ENCODE measurements around the gene POMGNT1. TPM values are rescaled to one million over a fixed set of nuclear protein-coding genes. Genes with fewer than 3 reads are reported as not detected.

POMGNT1 gene
- total RNA-seq, 2 experiments from 2014 or later, result 21.1 to 29.0 TPM

DNA sequence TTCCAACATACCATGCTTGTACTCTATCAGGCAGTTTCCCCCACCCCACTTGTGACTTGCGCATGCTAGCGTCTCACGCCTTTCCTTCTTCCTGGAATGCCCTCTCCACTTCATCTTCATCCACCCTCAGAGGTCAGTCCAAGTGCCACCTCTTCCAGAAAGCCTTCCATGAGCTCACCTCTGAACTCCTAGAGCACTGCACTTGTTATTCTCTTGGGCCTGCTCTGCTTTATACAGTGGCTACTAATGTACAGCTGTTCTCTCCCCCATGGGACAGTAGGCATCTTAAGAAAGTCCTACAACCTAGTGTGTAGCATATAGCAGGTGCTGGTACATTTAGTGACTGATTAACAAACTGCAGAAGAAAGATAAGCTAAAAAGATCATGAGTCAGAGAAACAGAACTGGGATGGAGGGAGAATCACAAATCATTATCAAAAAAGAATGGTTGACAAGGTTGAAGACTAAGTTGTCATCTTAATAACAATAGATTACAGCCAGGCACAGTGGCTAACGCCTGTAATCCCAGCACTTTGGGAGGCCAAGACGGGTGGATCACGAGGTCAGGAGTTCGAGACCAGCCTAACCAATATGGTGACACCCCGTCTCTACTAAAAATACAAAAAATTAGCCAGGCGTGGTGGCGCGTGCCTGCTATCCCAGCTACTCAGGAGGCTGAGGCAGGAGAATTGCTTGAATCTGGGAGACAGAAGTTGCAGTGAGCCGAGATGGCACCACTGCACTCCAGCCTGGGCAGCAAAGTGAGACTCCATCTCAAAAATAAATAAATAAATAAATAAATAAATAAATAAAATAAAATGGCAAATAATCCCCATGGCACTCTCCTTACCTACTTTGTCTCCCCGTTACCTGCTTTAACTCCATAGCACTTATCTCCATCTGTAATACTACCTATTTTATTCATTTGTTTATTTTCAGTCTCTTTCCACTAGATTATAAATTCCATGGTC, 39.6 kb downstream of the POMGNT1 start:
- Histone ChIP-seq H3K9me3 (ENCODE audit: control insufficient read depth in 1 of 2, insufficient read depth in 1 of 2, low read length in 2 of 2) (no peaks in the 10 kb centered on the region), H3K36me3 (ENCODE audit: insufficient read depth, low read length) (no peaks in the 10 kb centered on the region), H3K4me3 (ENCODE audit: low read length) (no peak overlapping the region), H3K4me1 (ENCODE audit: insufficient read depth, low read length) (no peaks in the 10 kb centered on the region), H3K27me3 (ENCODE audit: control insufficient read depth in 1 of 2, insufficient read depth in 2 of 2, low read length in 2 of 2) (peaks cover 0 to 7% of the 10 kb centered on the region in 2 experiments), H3K27ac (ENCODE audit: low read depth in 1 of 2, low read length in 2 of 2) (no peak overlapping the region)
- Mint-ChIP-seq H3K36me3 (ENCODE audit: low read depth) (no peaks in the 10 kb centered on the region), H3K27me3 (no peaks in the 10 kb centered on the region), H3K4me3 (no peak overlapping the region), H3K9me3 (no peaks in the 10 kb centered on the region), H3K27ac (no peak overlapping the region), H3K4me1 (ENCODE audit: low read depth) (no peaks in the 10 kb centered on the region)
- ATAC-seq (ENCODE audit: poor library complexity) (no peak), DNase-seq (no peak)
- intact Hi-C loops (cut with DNase I, micrococcal nuclease), result no loop called here
- POLR2A ChIA-PET, result interaction anchor here (1.1 kb wide), 1 partner anchor 9 kb away, joined by 4 read pairs; no protein-coding TSS in a partner anchor
- TF ChIP-seq, protein P1, sequence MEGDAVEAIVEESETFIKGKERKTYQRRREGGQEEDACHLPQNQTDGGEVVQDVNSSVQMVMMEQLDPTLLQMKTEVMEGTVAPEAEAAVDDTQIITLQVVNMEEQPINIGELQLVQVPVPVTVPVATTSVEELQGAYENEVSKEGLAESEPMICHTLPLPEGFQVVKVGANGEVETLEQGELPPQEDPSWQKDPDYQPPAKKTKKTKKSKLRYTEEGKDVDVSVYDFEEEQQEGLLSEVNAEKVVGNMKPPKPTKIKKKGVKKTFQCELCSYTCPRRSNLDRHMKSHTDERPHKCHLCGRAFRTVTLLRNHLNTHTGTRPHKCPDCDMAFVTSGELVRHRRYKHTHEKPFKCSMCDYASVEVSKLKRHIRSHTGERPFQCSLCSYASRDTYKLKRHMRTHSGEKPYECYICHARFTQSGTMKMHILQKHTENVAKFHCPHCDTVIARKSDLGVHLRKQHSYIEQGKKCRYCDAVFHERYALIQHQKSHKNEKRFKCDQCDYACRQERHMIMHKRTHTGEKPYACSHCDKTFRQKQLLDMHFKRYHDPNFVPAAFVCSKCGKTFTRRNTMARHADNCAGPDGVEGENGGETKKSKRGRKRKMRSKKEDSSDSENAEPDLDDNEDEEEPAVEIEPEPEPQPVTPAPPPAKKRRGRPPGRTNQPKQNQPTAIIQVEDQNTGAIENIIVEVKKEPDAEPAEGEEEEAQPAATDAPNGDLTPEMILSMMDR (IDR thresholded peaks at IDR 0.05), result no peak
- CTCF ChIA-PET, result no interaction called here

DNA sequence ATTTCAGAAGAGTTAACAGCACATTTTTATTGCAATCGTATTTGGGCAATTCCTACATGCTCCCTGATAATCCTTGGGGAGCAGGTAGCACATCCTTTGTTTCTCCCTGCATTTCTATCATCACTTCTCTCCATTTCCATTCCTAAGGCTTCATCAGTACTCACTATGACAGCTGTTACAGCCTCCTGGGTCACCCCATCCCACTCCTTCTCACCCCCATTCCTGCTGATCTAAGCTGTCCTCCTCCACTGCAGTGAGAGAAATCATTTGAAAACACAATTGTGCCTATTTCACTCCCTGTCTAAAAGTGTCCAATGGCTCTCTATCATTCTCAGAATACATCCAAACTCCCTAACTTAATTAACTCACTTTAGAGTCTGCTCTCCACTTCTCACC, 40.3 kb downstream of the POMGNT1 start:
- Mint-ChIP-seq H3K36me3 (ENCODE audit: low read depth) (no peaks in the 10 kb centered on the region), H3K27ac (no peak overlapping the region), H3K4me1 (ENCODE audit: low read depth) (no peaks in the 10 kb centered on the region), H3K9me3 (no peaks in the 10 kb centered on the region), H3K4me3 (no peak overlapping the region), H3K27me3 (no peaks in the 10 kb centered on the region)
- H3K27ac ChIP-seq (ENCODE audit: low read depth in 1 of 2, low read length in 2 of 2), result no peak overlapping the region
- ChIA-PET POLR2A (interaction anchor here (1.1 kb wide), 1 partner anchor 9 kb away, joined by 4 read pairs; no protein-coding TSS in a partner anchor), CTCF (no interaction called here)
- TF ChIP-seq, protein P1 (IDR thresholded peaks at IDR 0.05), result no peak
- ATAC-seq (ENCODE audit: poor library complexity) (no peak), DNase-seq (no peak)
- no peaks in the 10 kb centered on the region for H3K9me3 ChIP-seq (ENCODE audit: control insufficient read depth in 1 of 2, insufficient read depth in 1 of 2, low read length in 2 of 2)
- H3K36me3 ChIP-seq (ENCODE audit: insufficient read depth, low read length), result no peaks in the 10 kb centered on the region
- H3K27me3 ChIP-seq (ENCODE audit: control insufficient read depth in 1 of 2, insufficient read depth in 2 of 2, low read length in 2 of 2), result peaks cover 0 to 7% of the 10 kb centered on the region in 2 experiments
- no peak overlapping the region for H3K4me3 ChIP-seq (ENCODE audit: low read length)
- intact Hi-C loops (cut with DNase I, micrococcal nuclease), result no loop called here
- H3K4me1 ChIP-seq (ENCODE audit: insufficient read depth, low read length), result no peaks in the 10 kb centered on the region

GRCh38 chr1:46153732-46154131, 44.5 kb downstream of the POMGNT1 start:
- intact Hi-C loops (cut with DNase I, micrococcal nuclease), result no loop called here
- ChIA-PET CTCF (no interaction called here), POLR2A (no interaction called here)
- Histone ChIP-seq H3K4me3 (ENCODE audit: low read length) (no peak overlapping the region), H3K4me1 (ENCODE audit: insufficient read depth, low read length) (no peaks in the 10 kb centered on the region), H3K27me3 (ENCODE audit: control insufficient read depth in 1 of 2, insufficient read depth in 2 of 2, low read length in 2 of 2) (no peaks in the 10 kb centered on the region), H3K9me3 (ENCODE audit: control insufficient read depth in 1 of 2, insufficient read depth in 1 of 2, low read length in 2 of 2) (no peaks in the 10 kb centered on the region), H3K27ac (ENCODE audit: low read depth in 1 of 2, low read length in 2 of 2) (no peak overlapping the region), H3K36me3 (ENCODE audit: insufficient read depth, low read length) (no peaks in the 10 kb centered on the region)
- H3K36me3 Mint-ChIP-seq (ENCODE audit: low read depth), result no peaks in the 10 kb centered on the region
- H3K4me3 Mint-ChIP-seq, result no peak overlapping the region
- no peaks in the 10 kb centered on the region for H3K9me3 Mint-ChIP-seq
- no peak overlapping the region for H3K27ac Mint-ChIP-seq
- DNase-seq (no peak), ATAC-seq (ENCODE audit: poor library complexity) (no peak)
- TF ChIP-seq, protein P1 (IDR thresholded peaks at IDR 0.05), result no peak
- no peaks in the 10 kb centered on the region for H3K4me1 Mint-ChIP-seq (ENCODE audit: low read depth)
- H3K27me3 Mint-ChIP-seq, result no peaks in the 10 kb centered on the region

All from CD4-positive, alpha-beta T cell (primary cell).